PC-3 (cell line): ENCODE measurements around the gene ZSCAN29. TPM values are rescaled to one million over a fixed set of nuclear protein-coding genes. Genes with fewer than 3 reads are reported as not detected.

Experiments
- ATAC-seq: fragments of 200-7000 bp; cut with Tn5 transposase; 2 replicates; pipeline ENCODE4 v1.9.1; 2020; ENCODE audit warnings: mild to moderate bottlenecking, moderate library complexity
- BruUV-seq: library from RNA; stranded (reverse); fragments of 400-500 nt; replicated peaks from 2 replicates; lab custom pipeline; 2021; lab: Mats Ljungman, UMichigan
- CTCF ChIA-PET: fragments of 300-600 bp; sonication (Branson Sonifier 250); formaldehyde crosslinking; loops from one replicate; lab custom pipeline; 2022; ENCODE audit warnings: antibody characterized with exemption; lab: Charles Lee
- POLR2A ChIA-PET: fragments of 300-600 bp; sonication (Branson Sonifier 250); formaldehyde crosslinking; loops from one replicate; lab custom pipeline; 2022; ENCODE audit warnings: antibody characterized with exemption; ENCODE audit not compliant: unreplicated experiment; lab: Charles Lee
- DNase-seq: peaks from one replicate; pipeline ENCODE4 v3.0.0-alpha.2; 2015
- H2AFZ ChIP-seq: fragments of 300-600 bp; sonication (generic); 2 replicates; pipeline ENCODE4 v1.6.0; 2016; ENCODE audit warnings: antibody characterized with exemption, low read length
- H3F3A ChIP-seq: fragments of 300-600 bp; sonication (generic); one replicate; pipeline ENCODE4 v1.6.0; 2017; ENCODE audit warnings: antibody characterized with exemption, low read length, control low read depth, mild to moderate bottlenecking; ENCODE audit not compliant: unreplicated experiment
- H3K27ac ChIP-seq: fragments of 300-600 bp; sonication (generic); 2 replicates; pipeline ENCODE4 v1.5.1; 2016; ENCODE audit warnings: mild to moderate bottlenecking, low read length
- H3K27me3 ChIP-seq: fragments of 300-600 bp; sonication (generic); 2 replicates; pipeline ENCODE4 v1.6.1; 2016; ENCODE audit warnings: low read length, mixed read lengths
- H3K36me3 ChIP-seq: fragments of 300-600 bp; sonication (generic); 2 replicates; pipeline ENCODE4 v1.6.1; 2016; ENCODE audit warnings: low read depth, mixed run types, low read length, mixed read lengths
- H3K4me1 ChIP-seq: fragments of 300-600 bp; sonication (generic); 2 replicates; pipeline ENCODE4 v1.5.1; 2016; ENCODE audit warnings: low read length; ENCODE audit not compliant: insufficient read depth
- H3K4me2 ChIP-seq: fragments of 300-600 bp; sonication (generic); 2 replicates; pipeline ENCODE4 v1.6.0; 2016; ENCODE audit warnings: low read length
- H3K4me3 ChIP-seq: fragments of 300-600 bp; sonication (generic); 2 replicates; pipeline ENCODE4 v1.5.1; 2016; ENCODE audit warnings: mild to moderate bottlenecking, low read length, mixed read lengths
- H3K79me2 ChIP-seq: fragments of 300-600 bp; sonication (generic); 2 replicates; pipeline ENCODE4 v1.6.1; 2017; ENCODE audit warnings: low read length, mixed read lengths
- H3K9ac ChIP-seq: fragments of 300-600 bp; sonication (generic); 2 replicates; pipeline ENCODE4 v1.6.0; 2016; ENCODE audit warnings: mild to moderate bottlenecking, low read length
- H3K9me2 ChIP-seq: fragments of 300-600 bp; sonication (generic); replicated peaks from 2 replicates; pipeline ENCODE4 v1.6.1; 2016; ENCODE audit warnings: mixed run types, low read length, mixed read lengths
- H3K9me3 ChIP-seq: fragments of 300-600 bp; sonication (generic); 2 replicates; pipeline ENCODE4 v1.6.1; 2016; ENCODE audit warnings: low read length, mixed read lengths
- H4K20me1 ChIP-seq: fragments of 300-600 bp; sonication (generic); 2 replicates; pipeline ENCODE4 v1.6.1; 2016; ENCODE audit warnings: low read length, mixed read lengths
- CTCF ChIP-seq: fragments of 300-600 bp; sonication (generic); conservative IDR thresholded peaks from 2 replicates; pipeline ENCODE4 v1.5.1; 2017; ENCODE audit warnings: antibody characterized with exemption, low read depth, mild to moderate bottlenecking, low read length
- EZH2 ChIP-seq: fragments of 300-600 bp; sonication (generic); IDR thresholded peaks from one replicate; pipeline ENCODE4 v1.6.1; 2017; ENCODE audit warnings: antibody characterized with exemption, mild to moderate bottlenecking, low read length; ENCODE audit not compliant: unreplicated experiment
- EZH2phosphoT487 ChIP-seq: fragments of 300-600 bp; sonication (generic); IDR thresholded peaks from 2 replicates; pipeline ENCODE4 v1.6.1; 2018; ENCODE audit warnings: mild to moderate bottlenecking, antibody characterized with exemption, low read length, borderline replicate concordance
- intact Hi-C: fragments of 100-400 bp; cut with micrococcal nuclease; formaldehyde crosslinking; loops from 2 replicates; pipeline ENCODE4 v1.9.0; 2023
- total RNA-seq: library from RNA; depleted of rRNA; stranded (reverse); fragments of >200 nt; gene quantifications from 2 replicates; pipeline ENCODE4 v1.2.3, GENCODE V29; 2014

Gene ZSCAN29
- total RNA-seq, 1 experiment from 2014 or later = 28.0 TPM

- no peaks in the 10 kb centered on the region for H3K27me3 ChIP-seq
- intact Hi-C loops = no loop called here
- no peak for DNase-seq
- H3K36me3 ChIP-seq = peaks cover 47% of the 10 kb centered on the region
- H3F3A ChIP-seq = no peaks in the 10 kb centered on the region
- no peaks in the 10 kb centered on the region for H3K9me3 ChIP-seq
- no peaks in the 10 kb centered on the region for H4K20me1 ChIP-seq
- H3K4me1 ChIP-seq = no peaks in the 10 kb centered on the region
- H3K4me3 ChIP-seq = no peak overlapping the region
- H3K4me2 ChIP-seq = no peak overlapping the region
- ATAC-seq = no peak
- H2AFZ ChIP-seq = no peak overlapping the region
- CTCF ChIA-PET = no interaction called here
- H3K9me2 ChIP-seq = no peaks in the 10 kb centered on the region
- POLR2A ChIA-PET = no interaction called here
- H3K27ac ChIP-seq = no peak overlapping the region
- no TSS peak for BruUV-seq
- TF ChIP-seq EZH2phosphoT487 = no peak
- no peak for TF ChIP-seq EZH2
- no peak for TF ChIP-seq CTCF
- no peak overlapping the region for H3K9ac ChIP-seq
- 0 out of 2 replicates have a peak, but pooled peaks cover 8% of the 10 kb centered on the region for H3K79me2 ChIP-seq
Measured at GRCh38 chr15:43378601-43379000, 7.8 kb upstream of the ZSCAN29 start.

GRCh38 chr15:43376017-43376705 lies 5.3 kb upstream of the ZSCAN29 start:
- Histone ChIP-seq H3K27me3 (no peaks in the 10 kb centered on the region), H3K9ac (no peak overlapping the region), H3K79me2 (peaks cover 30% of the 10 kb centered on the region), H3K36me3 (peaks cover 33% of the 10 kb centered on the region), H4K20me1 (0 out of 2 replicates have a peak, but pooled peaks cover 3% of the 10 kb centered on the region), H2AFZ (no peak overlapping the region), H3K27ac (no peak overlapping the region), H3K9me3 (no peaks in the 10 kb centered on the region), H3K4me2 (no peak overlapping the region), H3F3A (no peaks in the 10 kb centered on the region), H3K9me2 (no peaks in the 10 kb centered on the region), H3K4me1 (peaks cover 12% of the 10 kb centered on the region; the same call in 1 of the 2 replicates), H3K4me3 (no peak overlapping the region)
- DNase-seq (peak; percentile 69), ATAC-seq (peak; percentile 39; the same call in 1 of the 2 replicates)
- TF ChIP-seq CTCF (peak; percentile 94), EZH2 (no peak), EZH2phosphoT487 (no peak)
- intact Hi-C loops = no loop called here
- no TSS peak for BruUV-seq
- CTCF ChIA-PET = interaction anchor here (0.5 to 1.0 kb wide), 6 partner anchors 34 to 752 kb away, joined by 3 to 5 read pairs (median 4); no protein-coding TSS in a partner anchor
- POLR2A ChIA-PET = no interaction called here
